ENCODE measurements around the gene SLC13A3.

Gene SLC13A3

DNA sequence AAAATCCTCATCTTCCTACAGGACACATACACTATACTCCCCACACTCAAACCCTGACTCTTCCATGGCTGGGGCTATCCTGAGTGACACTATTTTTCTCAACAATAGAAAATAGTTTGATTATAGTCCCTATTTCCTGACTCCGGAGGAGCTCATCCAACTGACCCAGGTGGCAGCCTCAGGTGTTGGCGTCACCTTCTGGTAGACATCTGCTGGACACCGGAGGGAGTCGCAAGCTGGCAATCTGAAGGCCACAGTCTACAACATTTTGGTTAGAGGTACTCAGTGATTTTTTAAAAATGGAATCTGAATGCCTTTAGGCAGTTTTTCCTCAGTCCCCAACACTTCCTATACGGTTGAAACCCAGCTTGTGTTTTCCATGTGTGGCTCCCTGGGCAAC lies 68.6 kb downstream of the SLC13A3 start:
- no peak for DNase-seq

- no peak for DNase-seq
These were observed 69.9 kb downstream of the SLC13A3 start for GRCh38 chr20:46581391-46581790.

GRCh38 chr20:46580613-46581205 lies 70.5 kb downstream of the SLC13A3 start:
- peak in 1 of 56 donors; percentile 45 for DNase-seq

DNA sequence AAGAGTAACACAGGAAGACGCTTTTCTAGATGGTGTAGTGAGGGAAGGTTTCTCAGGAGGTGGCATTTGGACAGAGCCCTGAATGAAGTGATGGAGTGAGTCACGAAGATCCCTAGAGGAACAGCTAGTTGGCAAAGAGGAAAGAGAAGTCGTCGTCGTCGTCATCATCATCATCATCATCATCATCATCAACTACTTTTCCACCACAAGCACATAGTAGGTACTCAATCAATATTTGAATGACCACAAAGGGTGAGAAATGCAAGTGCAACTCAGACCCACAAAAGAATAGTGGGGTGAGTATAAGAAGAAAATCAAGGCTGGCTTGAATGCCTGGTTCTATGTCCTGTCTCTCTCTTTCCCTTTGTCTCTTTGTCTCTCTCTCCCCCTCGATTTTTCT lies 72.5 kb downstream of the SLC13A3 start:
- no peak for DNase-seq

DNA sequence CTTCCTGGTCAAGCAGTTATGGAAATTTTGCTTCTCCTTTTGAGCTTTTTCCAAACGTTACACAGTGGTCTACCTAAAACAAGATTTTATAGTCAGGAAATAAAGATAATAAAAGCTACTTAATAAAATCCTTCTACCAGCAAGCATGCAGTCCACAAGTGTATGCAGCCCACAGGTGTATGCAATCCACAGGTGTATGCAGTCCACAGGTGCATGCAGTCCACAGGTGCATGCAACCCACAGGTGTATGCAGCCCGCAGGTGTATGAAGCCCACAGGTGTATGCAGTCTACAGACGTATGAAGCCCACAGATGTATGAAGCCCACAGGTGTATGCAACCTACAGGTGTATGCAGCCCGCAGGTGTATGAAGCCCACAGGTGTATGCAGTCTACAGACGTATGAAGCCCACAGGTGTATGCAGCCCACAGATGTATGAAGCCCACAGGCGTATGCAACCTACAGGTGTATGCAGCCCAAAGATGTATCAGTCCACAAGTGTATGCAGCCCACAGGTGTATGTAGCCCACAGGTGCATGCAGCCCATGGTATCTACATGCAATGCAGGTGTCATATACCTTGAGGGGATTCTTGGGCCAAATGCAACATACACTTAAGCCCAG lies 74.4 kb downstream of the SLC13A3 start:
- no peak for DNase-seq

- DNase-seq, result no peak
These were observed 75.3 kb downstream of the SLC13A3 start for GRCh38 chr20:46575937-46576461.

GRCh38 chr20:46575394-46575793 lies 75.9 kb downstream of the SLC13A3 start:
- no peak for DNase-seq

- DNase-seq, result peak in 3 of 56 donors; percentile 17 to 23 (median 17)
These were observed 77.3 kb downstream of the SLC13A3 start for GRCh38 chr20:46573788-46574584.

- no peak for DNase-seq
These were observed 78.0 kb downstream of the SLC13A3 start for GRCh38 chr20:46573234-46573633.

GRCh38 chr20:46572790-46573189 lies 78.5 kb downstream of the SLC13A3 start:
- DNase-seq, result no peak

DNA sequence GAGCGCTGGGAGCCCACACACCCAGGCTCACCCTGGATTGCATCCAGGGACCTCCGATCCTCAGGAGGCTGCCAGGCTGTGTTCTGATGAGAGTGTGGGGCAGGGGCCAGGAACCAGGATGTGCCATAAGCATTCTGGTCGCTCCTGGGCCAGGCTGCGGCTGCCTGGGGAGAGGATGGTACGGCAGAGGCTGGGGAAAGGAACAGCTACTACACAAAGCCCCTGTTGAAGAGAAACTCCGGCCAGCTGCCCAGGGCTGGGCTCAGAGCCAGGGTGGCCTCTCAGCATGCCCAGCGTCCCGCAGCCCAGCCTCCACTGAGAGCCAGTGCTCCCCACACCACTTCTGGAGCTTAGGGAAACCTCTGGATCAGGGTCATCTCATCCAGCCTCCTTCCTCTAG lies 79.1 kb downstream of the SLC13A3 start:
- DNase-seq, result peak; percentile 31 to 98 (median 91)

DNA sequence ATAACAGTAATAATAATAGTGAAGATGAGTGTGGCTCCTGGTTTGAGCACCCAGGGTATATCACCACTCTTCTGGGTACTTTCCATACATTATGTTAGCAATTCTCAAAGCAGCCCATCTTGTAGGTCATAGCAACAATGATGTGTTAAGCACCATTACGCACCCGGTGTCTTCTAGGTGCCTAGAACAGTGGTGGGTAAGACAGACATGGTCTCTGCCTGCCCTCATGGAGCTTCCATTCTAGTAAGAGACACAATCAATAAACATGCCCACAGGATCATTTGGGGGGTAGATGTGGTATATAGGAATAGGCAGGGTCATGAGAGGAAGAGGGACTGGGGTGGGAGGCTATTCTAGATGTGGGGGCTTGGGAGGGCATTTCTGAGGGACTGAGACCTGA lies 79.8 kb downstream of the SLC13A3 start:
- DNase-seq, result no peak

DNA sequence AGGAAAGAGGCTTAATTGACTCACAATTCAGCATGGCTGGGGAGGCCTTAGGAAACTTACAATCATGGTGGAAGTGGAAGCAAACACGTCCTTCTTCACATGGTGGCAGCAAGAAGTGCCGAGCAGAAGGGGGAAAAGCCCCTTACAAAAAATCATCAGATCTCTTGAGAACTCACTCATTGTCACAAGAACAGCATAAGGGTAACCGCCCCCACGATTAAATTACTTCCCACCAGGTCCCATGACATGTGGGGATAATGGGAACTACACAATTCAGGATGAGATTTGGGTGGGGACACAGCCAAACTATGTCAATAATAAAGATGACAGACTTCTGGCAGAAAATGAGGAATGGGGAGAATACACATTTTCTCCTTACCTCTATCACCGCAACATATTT lies 80.3 kb downstream of the SLC13A3 start:
- DNase-seq, result no peak

- no peak for DNase-seq
These were observed 81.3 kb downstream of the SLC13A3 start for GRCh38 chr20:46569961-46570360.

- DNase-seq, result peak; percentile 30 to 97 (median 84)
These were observed 82.6 kb downstream of the SLC13A3 start for GRCh38 chr20:46568570-46569129.

DNA sequence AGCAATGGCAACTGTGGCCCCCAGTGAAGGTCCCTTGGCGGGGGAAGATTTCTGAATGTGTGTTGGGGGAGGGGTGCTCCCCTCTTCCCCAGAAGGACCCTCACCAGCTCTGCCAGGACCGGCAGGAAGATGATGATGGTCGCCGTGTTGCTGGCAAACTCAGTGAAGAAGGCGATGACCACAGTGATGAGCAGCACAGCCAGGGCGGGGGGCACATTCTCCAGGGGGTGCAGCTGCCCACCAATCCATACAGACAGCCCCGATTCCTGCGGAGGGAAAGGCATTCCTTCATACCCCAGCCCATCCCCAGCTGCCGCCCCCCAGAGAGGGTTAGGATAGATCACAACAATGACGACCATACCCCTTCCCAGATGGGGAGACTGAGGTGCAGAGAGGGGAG lies 85.1 kb downstream of the SLC13A3 start:
- DNase-seq, result no peak

DNA sequence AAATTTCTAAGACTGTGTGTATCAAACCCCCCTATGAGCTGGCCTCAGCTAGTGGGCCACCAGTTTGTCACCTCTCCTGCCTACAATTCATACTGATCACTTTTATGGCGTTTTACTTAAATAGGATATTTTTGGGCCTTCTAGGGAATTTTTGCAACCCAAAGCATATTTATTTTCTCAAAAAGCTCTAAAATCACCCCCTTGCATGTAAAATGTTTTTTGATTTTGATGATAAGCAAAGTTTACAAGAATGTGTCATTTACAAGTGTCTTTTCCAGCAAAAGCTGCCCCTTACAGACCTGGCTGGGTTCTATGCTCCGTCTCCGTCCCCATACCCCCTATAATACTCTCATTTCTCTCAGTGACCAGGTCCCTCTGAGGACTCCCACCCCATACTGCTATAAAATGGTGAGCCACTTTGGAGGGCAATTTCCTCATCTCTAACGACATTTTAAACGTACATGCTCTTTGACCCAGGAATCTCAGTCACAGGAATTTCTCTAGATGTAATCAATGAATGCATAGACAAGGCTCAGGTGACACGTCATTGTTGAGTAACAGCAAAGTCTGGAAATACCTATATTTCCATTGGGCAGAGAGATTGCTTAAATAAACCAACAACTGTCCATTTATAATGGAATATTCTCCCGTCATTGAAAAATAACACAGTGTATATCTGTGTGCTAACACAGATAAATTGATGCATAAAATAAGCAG lies 86.9 kb downstream of the SLC13A3 start:
- DNase-seq, result no peak

- DNase-seq, result no peak
These were observed 87.4 kb downstream of the SLC13A3 start for GRCh38 chr20:46563860-46564221.

- DNase-seq, result peak in 18 of 56 donors; percentile 20 to 60 (median 40)
These were observed 87.9 kb downstream of the SLC13A3 start for GRCh38 chr20:46563170-46563859.

GRCh38 chr20:46562373-46563169 lies 88.7 kb downstream of the SLC13A3 start:
- DNase-seq, result peak in 55 of 56 donors; percentile 18 to 92 (median 72)
